ENCODE data around the gene MED29. TPM values are rescaled to one million over a fixed set of nuclear protein-coding genes. Genes with fewer than 3 reads are reported as not detected.
A peak's percentile ranks its signal among the peaks of the same experiment; 100 is the strongest.

MED29 gene
- total RNA-seq, 1 experiment from 2014 or later: 739 TPM

- in situ Hi-C loops (cut with HindIII; ENCODE audit: low pct_unique_long_range_greater_than_20kb, low sequenced_read_pairs) (no loop called here), intact Hi-C loops (cut with micrococcal nuclease; ENCODE audit: unreplicated experiment) (no loop called here)
- ATAC-seq: no peak
- POLR2A ChIA-PET: interaction anchor here (0.5 to 15.7 kb wide), 34 partner anchors 7 to 923 kb away, joined by 3 to 524 read pairs (median 4); partner anchors contain the start of genes DYRK1B, EID2B, FBXO17 and MED29
- Histone ChIP-seq H3K4me1 (ENCODE audit: control insufficient read depth, insufficient read depth, low read length) (peaks cover 60% of the 10 kb centered on the region), H3K9me3 (ENCODE audit: control insufficient read depth, insufficient read depth, low read depth, low read length) (no peaks in the 10 kb centered on the region), H3K27ac (ENCODE audit: low read length) (peak overlapping the region; percentile 92), H3K36me3 (ENCODE audit: control insufficient read depth, insufficient read depth, low read length) (peaks cover 7% of the 10 kb centered on the region), H3K4me3 (ENCODE audit: low read depth in 2 of 2, low read length in 2 of 2) (peak overlapping the region; percentile 42 to 55), H3K27me3 (ENCODE audit: control insufficient read depth, insufficient read depth, low read length) (no peaks in the 10 kb centered on the region)
- BruUV-seq (replicated peaks): TSS peak; percentile 85
- DNase-seq (ENCODE audit: low read depth, low spot score): peak; percentile 100
- no peak for TF ChIP-seq TCF7L2 (IDR thresholded peaks at IDR 0.05; ENCODE audit: low read depth, low read length)
- TF ChIP-seq POLR2AphosphoS5 (IDR thresholded peaks at IDR 0.05; ENCODE audit: low read depth, low read length): no peak
- TF ChIP-seq, protein P1, sequence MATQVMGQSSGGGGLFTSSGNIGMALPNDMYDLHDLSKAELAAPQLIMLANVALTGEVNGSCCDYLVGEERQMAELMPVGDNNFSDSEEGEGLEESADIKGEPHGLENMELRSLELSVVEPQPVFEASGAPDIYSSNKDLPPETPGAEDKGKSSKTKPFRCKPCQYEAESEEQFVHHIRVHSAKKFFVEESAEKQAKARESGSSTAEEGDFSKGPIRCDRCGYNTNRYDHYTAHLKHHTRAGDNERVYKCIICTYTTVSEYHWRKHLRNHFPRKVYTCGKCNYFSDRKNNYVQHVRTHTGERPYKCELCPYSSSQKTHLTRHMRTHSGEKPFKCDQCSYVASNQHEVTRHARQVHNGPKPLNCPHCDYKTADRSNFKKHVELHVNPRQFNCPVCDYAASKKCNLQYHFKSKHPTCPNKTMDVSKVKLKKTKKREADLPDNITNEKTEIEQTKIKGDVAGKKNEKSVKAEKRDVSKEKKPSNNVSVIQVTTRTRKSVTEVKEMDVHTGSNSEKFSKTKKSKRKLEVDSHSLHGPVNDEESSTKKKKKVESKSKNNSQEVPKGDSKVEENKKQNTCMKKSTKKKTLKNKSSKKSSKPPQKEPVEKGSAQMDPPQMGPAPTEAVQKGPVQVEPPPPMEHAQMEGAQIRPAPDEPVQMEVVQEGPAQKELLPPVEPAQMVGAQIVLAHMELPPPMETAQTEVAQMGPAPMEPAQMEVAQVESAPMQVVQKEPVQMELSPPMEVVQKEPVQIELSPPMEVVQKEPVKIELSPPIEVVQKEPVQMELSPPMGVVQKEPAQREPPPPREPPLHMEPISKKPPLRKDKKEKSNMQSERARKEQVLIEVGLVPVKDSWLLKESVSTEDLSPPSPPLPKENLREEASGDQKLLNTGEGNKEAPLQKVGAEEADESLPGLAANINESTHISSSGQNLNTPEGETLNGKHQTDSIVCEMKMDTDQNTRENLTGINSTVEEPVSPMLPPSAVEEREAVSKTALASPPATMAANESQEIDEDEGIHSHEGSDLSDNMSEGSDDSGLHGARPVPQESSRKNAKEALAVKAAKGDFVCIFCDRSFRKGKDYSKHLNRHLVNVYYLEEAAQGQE (IDR thresholded peaks at IDR 0.05; ENCODE audit: insufficient read depth in 1 of 2, low read depth in 2 of 2, low read length in 1 of 2): no peak
- TF ChIP-seq, protein P2, sequence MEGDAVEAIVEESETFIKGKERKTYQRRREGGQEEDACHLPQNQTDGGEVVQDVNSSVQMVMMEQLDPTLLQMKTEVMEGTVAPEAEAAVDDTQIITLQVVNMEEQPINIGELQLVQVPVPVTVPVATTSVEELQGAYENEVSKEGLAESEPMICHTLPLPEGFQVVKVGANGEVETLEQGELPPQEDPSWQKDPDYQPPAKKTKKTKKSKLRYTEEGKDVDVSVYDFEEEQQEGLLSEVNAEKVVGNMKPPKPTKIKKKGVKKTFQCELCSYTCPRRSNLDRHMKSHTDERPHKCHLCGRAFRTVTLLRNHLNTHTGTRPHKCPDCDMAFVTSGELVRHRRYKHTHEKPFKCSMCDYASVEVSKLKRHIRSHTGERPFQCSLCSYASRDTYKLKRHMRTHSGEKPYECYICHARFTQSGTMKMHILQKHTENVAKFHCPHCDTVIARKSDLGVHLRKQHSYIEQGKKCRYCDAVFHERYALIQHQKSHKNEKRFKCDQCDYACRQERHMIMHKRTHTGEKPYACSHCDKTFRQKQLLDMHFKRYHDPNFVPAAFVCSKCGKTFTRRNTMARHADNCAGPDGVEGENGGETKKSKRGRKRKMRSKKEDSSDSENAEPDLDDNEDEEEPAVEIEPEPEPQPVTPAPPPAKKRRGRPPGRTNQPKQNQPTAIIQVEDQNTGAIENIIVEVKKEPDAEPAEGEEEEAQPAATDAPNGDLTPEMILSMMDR (IDR thresholded peaks at IDR 0.05): no peak
- no peak for TF ChIP-seq SIN3A (IDR thresholded peaks at IDR 0.05; ENCODE audit: borderline replicate concordance, insufficient read depth, low read depth, low read length)
- CTCF ChIA-PET: interaction anchor here (0.6 to 4.6 kb wide), 13 partner anchors 9 to 447 kb away, joined by 3 to 144 read pairs (median 5); partner anchors contain the start of genes MED29, PAF1, RPS16 and SAMD4B
Observed at GRCh38 chr19:39408392-39409207, 17.4 kb downstream of the MED29 start.

DNA sequence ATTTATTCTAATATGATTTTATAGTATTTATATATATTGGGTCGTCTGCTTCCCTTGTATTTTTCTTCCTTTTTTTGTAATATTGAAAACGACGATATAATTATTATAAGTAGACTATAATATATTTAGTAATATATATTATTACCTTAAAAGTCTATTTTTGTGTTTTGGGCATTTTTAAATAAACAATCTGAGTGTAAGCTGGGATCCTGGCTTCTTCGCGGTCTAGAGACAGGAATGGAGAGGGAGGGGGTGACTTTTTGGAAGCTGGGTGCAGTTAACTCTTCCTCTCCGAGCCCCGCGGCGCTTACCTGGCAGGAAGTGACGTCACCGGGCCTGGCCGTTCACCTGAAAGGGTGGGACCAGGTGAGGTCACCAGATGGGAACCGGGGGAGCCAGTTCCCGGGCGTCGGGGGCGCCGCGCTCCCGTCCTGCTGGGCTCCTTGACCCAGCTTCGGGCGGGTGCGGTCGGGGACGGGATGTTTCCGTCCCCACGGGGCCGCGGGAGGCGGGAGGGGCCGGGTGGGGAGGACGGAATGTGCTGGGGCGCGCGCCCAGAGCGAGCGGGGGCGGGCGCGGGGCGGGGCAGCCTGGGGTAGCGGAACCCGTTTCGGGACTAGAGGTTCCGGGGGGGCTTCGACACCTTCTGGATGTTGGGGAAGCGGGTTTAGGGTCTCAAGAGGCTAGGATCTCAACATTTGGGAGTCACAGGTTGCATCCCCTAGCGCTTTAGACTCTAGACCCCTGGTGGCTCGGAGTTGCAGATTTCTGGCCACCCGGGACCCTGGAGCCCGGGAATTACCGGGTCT, 18.2 kb downstream of the MED29 start:
- in situ Hi-C loops (cut with HindIII; ENCODE audit: low pct_unique_long_range_greater_than_20kb, low sequenced_read_pairs): no loop called here
- peaks cover 58% of the 10 kb centered on the region for H3K4me1 ChIP-seq (ENCODE audit: control insufficient read depth, insufficient read depth, low read length)
- H3K9me3 ChIP-seq (ENCODE audit: control insufficient read depth, insufficient read depth, low read depth, low read length): no peaks in the 10 kb centered on the region
- ChIA-PET CTCF (interaction anchor here (0.6 to 4.6 kb wide), 7 partner anchors 12 to 383 kb away, joined by 3 to 144 read pairs (median 4); no protein-coding TSS in a partner anchor), POLR2A (interaction anchor here (0.5 to 15.7 kb wide), 20 partner anchors 9 to 650 kb away, joined by 3 to 524 read pairs (median 7); partner anchors contain the start of genes DYRK1B, MED29, PAF1 and RPS16)
- H3K27me3 ChIP-seq (ENCODE audit: control insufficient read depth, insufficient read depth, low read length): no peaks in the 10 kb centered on the region
- peak overlapping the region; percentile 42 to 55 for H3K4me3 ChIP-seq (ENCODE audit: low read depth in 2 of 2, low read length in 2 of 2)
- intact Hi-C loops (cut with micrococcal nuclease; ENCODE audit: unreplicated experiment): loop anchor here (2.0 to 10.0 kb wide), 3 partner anchors 81 to 435 kb away; partner anchors contain the start of gene FBXO17
- TF ChIP-seq TCF7L2 (IDR thresholded peaks at IDR 0.05; ENCODE audit: low read depth, low read length) (no peak), SIN3A (IDR thresholded peaks at IDR 0.05; ENCODE audit: borderline replicate concordance, insufficient read depth, low read depth, low read length) (no peak), POLR2AphosphoS5 (IDR thresholded peaks at IDR 0.05; ENCODE audit: low read depth, low read length) (no peak)
- TF ChIP-seq, protein P2 (IDR thresholded peaks at IDR 0.05): no peak
- TF ChIP-seq, protein P1 (IDR thresholded peaks at IDR 0.05; ENCODE audit: insufficient read depth in 1 of 2, low read depth in 2 of 2, low read length in 1 of 2): no peak
- peak; percentile 100 for DNase-seq (ENCODE audit: low read depth, low spot score)
- peak overlapping the region; percentile 92 for H3K27ac ChIP-seq (ENCODE audit: low read length)
- H3K36me3 ChIP-seq (ENCODE audit: control insufficient read depth, insufficient read depth, low read length): peaks cover 7% of the 10 kb centered on the region
- no TSS peak for BruUV-seq (replicated peaks)
- ATAC-seq: peak; percentile 14
